ENCODE data around the gene REXO5. TPM values are rescaled to one million over a fixed set of nuclear protein-coding genes. Genes with fewer than 3 reads are reported as not detected.

Gene REXO5
- total and polyA plus RNA-seq, 10 of the 15 experiments (the other 5 are each of a cell fraction or from before 2014, with no cell fraction given), result 3.8 to 15.5 (median 10.1) TPM

GRCh38 chr16:20897253-20897897, 91.0 kb downstream of the REXO5 start:
- CTCF ChIA-PET, result interaction anchor here (0.8 to 5.6 kb wide), 4 partner anchors 10 to 51 kb away, joined by 3 to 36 read pairs (median 9); no protein-coding TSS in a partner anchor
- TF ChIP-seq EGR1 (IDR thresholded peaks at IDR 0.05; ENCODE audit: borderline replicate concordance in 1 of 2, low read depth in 2 of 2, low read length in 2 of 2), result no peak
- TF ChIP-seq LARP7 (IDR thresholded peaks at IDR 0.05), result no peak
- no peak for TF ChIP-seq BCL11A (IDR thresholded peaks at IDR 0.05; ENCODE audit: low read depth, low read length)
- TF ChIP-seq ZNF622 (IDR thresholded peaks at IDR 0.05), result no peak
- no peak for TF ChIP-seq WRNIP1 (IDR thresholded peaks at IDR 0.05; ENCODE audit: borderline replicate concordance, low read depth, low read length)
- TF ChIP-seq NFXL1 (IDR thresholded peaks at IDR 0.05; ENCODE audit: borderline replicate concordance), result no peak
- TF ChIP-seq ZBTB4 (CRISPR knock-in tag; IDR thresholded peaks at IDR 0.05), result no peak
- TF ChIP-seq CEBPB (IDR thresholded peaks at IDR 0.05; ENCODE audit: borderline replicate concordance in 1 of 2, low read depth in 2 of 2, low read length in 2 of 2), result no peak
- TF ChIP-seq RELA (IDR thresholded peaks at IDR 0.05; ENCODE audit: borderline replicate concordance, partially characterized antibody), result no peak
- TF ChIP-seq TCF3 (IDR thresholded peaks at IDR 0.05; ENCODE audit: borderline replicate concordance, insufficient read depth, low read depth, low read length), result no peak

More at GRCh38 chr16:20897253-20897897, 91.0 kb downstream of the REXO5 start:
- ChIA-PET SMC1A (ENCODE audit: uncharacterized antibody, unreplicated experiment) (interaction anchor here (0.7 to 5.6 kb wide), 8 partner anchors 12 to 94 kb away, joined by 3 to 42 read pairs (median 4); partner anchors contain the start of genes ERI2 and REXO5), POLR2A (interaction anchor here (0.8 to 4.3 kb wide), 5 partner anchors 14 to 90 kb away, joined by 3 to 27 read pairs (median 3); no protein-coding TSS in a partner anchor), RAD21 (ENCODE audit: unreplicated experiment) (interaction anchor here (3.8 kb wide), 2 partner anchors 22 to 31 kb away, joined by 27 to 31 read pairs; no protein-coding TSS in a partner anchor)
- intact Hi-C loops (cut with micrococcal nuclease; ENCODE audit: unreplicated experiment) (no loop called here), in situ Hi-C loops (cut with MboI) (loop anchor here (5.0 kb wide), 1 partner anchor 50 kb away; no protein-coding TSS in a partner anchor)
- Histone ChIP-seq H4K20me1 (ENCODE audit: control insufficient read depth, insufficient read depth) (no peaks in the 10 kb centered on the region), H3K4me3 (no peak overlapping the region), H3K9me3 (replicated peaks; ENCODE audit: control insufficient read depth, insufficient read depth, low read length) (no peaks in the 10 kb centered on the region), H3K4me2 (ENCODE audit: control insufficient read depth, insufficient read depth) (no peak overlapping the region), H2AFZ (ENCODE audit: control insufficient read depth, low read depth, low read length) (no peak overlapping the region), H3K27ac (ENCODE audit: control insufficient read depth, insufficient read depth) (no peak overlapping the region), H3K4me1 (ENCODE audit: control insufficient read depth, insufficient read depth, low read length) (peaks cover 3% of the 10 kb centered on the region), H3K27me3 (replicated peaks in 1 of 2; ENCODE audit: control insufficient read depth in 2 of 2, insufficient read depth in 2 of 2, low read length in 1 of 2) (no peaks in the 10 kb centered on the region), H3K9ac (ENCODE audit: control insufficient read depth, insufficient read depth, low read length) (no peak overlapping the region), H3K36me3 (ENCODE audit: control insufficient read depth in 2 of 2, insufficient read depth in 2 of 2, low read length in 1 of 2) (no peaks in the 10 kb centered on the region; a peak in 1 of 4 replicates), H3K79me2 (ENCODE audit: control insufficient read depth, insufficient read depth, low read length) (peaks cover 19% of the 10 kb centered on the region)
- no peak for ATAC-seq
- DNase-seq (ENCODE audit: low read depth, low spot score), result no peak
- no peak for FAIRE-seq
- TSS peak; percentile 58 for BruUV-seq (replicated peaks)
- WGBS (ENCODE audit: insufficient coverage, insufficient replicate concordance, low lambda C conversion rate, missing lambda C conversion rate), result 91% methylated on average over 4 of the region's 4 CpGs
